ENCODE measurements around the gene HSPA12B.

The HSPA12B gene

GRCh38 chr20:3714092-3714491 is 18.4 kb upstream of the HSPA12B start:
- TF ChIP-seq SUZ12 (IDR thresholded peaks at IDR 0.05) (no peak), FOXM1 (IDR thresholded peaks at IDR 0.05; ENCODE audit: borderline replicate concordance) (no peak), FOXA1 (IDR thresholded peaks at IDR 0.05) (no peak), FOXK2 (IDR thresholded peaks at IDR 0.05) (no peak), SP1 (IDR thresholded peaks at IDR 0.05) (no peak), L3MBTL2 (conservative IDR thresholded peaks at IDR 0.05) (no peak), LEF1 (IDR thresholded peaks at IDR 0.05; ENCODE audit: borderline replicate concordance) (no peak), CTBP1 (IDR thresholded peaks at IDR 0.05; ENCODE audit: borderline replicate concordance) (no peak), ARNT (IDR thresholded peaks at IDR 0.05) (no peak), TARDBP (IDR thresholded peaks at IDR 0.05) (no peak), NFRKB (IDR thresholded peaks at IDR 0.05) (no peak), ELF4 (IDR thresholded peaks at IDR 0.05) (no peak), HDGF (IDR thresholded peaks at IDR 0.05; ENCODE audit: borderline replicate concordance) (no peak), ZNF384 (IDR thresholded peaks at IDR 0.05) (no peak), PKNOX1 (IDR thresholded peaks at IDR 0.05) (no peak)
- no peak for DNase-seq (ENCODE audit: extremely low spot score)
- CTCF ChIA-PET = interaction anchor here (0.5 kb wide), 1 partner anchor 541 kb away, joined by 5 read pairs; no protein-coding TSS in a partner anchor
- POLR2A ChIA-PET = no interaction called here

DNA sequence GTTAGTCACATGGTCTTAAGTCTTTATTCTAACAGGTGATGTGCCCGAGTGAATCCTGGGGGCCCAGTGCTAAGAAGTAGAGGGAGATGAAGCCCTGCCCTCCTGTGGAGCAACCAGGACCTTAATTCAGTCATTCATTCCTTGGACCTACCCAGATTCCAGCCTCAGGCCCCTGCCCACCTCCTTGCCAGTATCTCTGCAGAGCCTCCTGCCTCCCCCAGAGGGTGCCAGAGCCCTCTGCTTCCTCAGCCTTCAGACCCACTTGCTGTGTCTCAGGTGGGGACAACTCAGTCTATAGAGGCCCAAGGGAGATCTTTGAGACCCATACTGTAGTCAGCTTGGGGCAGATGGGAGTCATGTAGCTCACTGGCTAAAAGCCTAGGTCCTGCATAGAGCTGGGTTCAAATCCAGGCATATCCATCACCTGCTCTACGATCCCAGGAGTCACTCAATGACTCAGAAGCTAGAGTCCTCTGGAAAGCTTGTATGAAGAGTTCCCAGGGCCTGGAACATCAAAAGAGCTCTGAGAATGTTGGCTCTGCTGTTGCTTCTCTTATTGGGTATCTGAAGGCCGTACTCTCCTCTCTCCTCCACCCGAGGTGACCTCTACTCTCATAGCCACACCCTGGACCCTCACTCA is 16.2 kb upstream of the HSPA12B start:
- POLR2A ChIA-PET = interaction anchor here (1.0 to 1.1 kb wide), 2 partner anchors 21 to 51 kb away, joined by 3 read pairs; partner anchors contain the start of gene ADISSP
- CTCF ChIA-PET = interaction anchor here (0.5 to 1.9 kb wide), 12 partner anchors 9 to 641 kb away, joined by 3 to 10 read pairs (median 4); partner anchors contain the start of genes ADISSP and SPEF1
- DNase-seq (ENCODE audit: extremely low spot score) = peak; percentile 71
- no peak for TF ChIP-seq L3MBTL2 (conservative IDR thresholded peaks at IDR 0.05)
- TF ChIP-seq TARDBP (IDR thresholded peaks at IDR 0.05) = no peak
- TF ChIP-seq FOXK2 (IDR thresholded peaks at IDR 0.05) = no peak
- no peak for TF ChIP-seq SUZ12 (IDR thresholded peaks at IDR 0.05)
- no peak for TF ChIP-seq SP1 (IDR thresholded peaks at IDR 0.05)
- TF ChIP-seq ZNF384 (IDR thresholded peaks at IDR 0.05) = no peak
- TF ChIP-seq HDGF (IDR thresholded peaks at IDR 0.05; ENCODE audit: borderline replicate concordance) = no peak
- TF ChIP-seq LEF1 (IDR thresholded peaks at IDR 0.05; ENCODE audit: borderline replicate concordance) = no peak
- TF ChIP-seq ARNT (IDR thresholded peaks at IDR 0.05) = no peak
- TF ChIP-seq CTBP1 (IDR thresholded peaks at IDR 0.05; ENCODE audit: borderline replicate concordance) = no peak
- no peak for TF ChIP-seq BHLHE40 (IDR thresholded peaks at IDR 0.05; ENCODE audit: borderline replicate concordance)
- no peak for TF ChIP-seq ELF4 (IDR thresholded peaks at IDR 0.05)
- TF ChIP-seq FOXM1 (IDR thresholded peaks at IDR 0.05; ENCODE audit: borderline replicate concordance) = no peak
- TF ChIP-seq FOXA1 (IDR thresholded peaks at IDR 0.05) = no peak

GRCh38 chr20:3719046-3719445 is 13.4 kb upstream of the HSPA12B start:
- DNase-seq (ENCODE audit: extremely low spot score) = no peak
- ChIA-PET POLR2A (no interaction called here), CTCF (no interaction called here)
- TF ChIP-seq PKNOX1 (IDR thresholded peaks at IDR 0.05) = no peak
- TF ChIP-seq LEF1 (IDR thresholded peaks at IDR 0.05; ENCODE audit: borderline replicate concordance) = no peak
- no peak for TF ChIP-seq HDGF (IDR thresholded peaks at IDR 0.05; ENCODE audit: borderline replicate concordance)
- TF ChIP-seq L3MBTL2 (conservative IDR thresholded peaks at IDR 0.05) = no peak
- TF ChIP-seq SP1 (IDR thresholded peaks at IDR 0.05) = no peak
- no peak for TF ChIP-seq TARDBP (IDR thresholded peaks at IDR 0.05)
- TF ChIP-seq ZNF384 (IDR thresholded peaks at IDR 0.05) = no peak
- no peak for TF ChIP-seq NFRKB (IDR thresholded peaks at IDR 0.05)
- no peak for TF ChIP-seq FOXK2 (IDR thresholded peaks at IDR 0.05)
- TF ChIP-seq CTBP1 (IDR thresholded peaks at IDR 0.05; ENCODE audit: borderline replicate concordance) = no peak
- TF ChIP-seq SUZ12 (IDR thresholded peaks at IDR 0.05) = no peak
- no peak for TF ChIP-seq FOXA1 (IDR thresholded peaks at IDR 0.05)
- no peak for TF ChIP-seq ELF4 (IDR thresholded peaks at IDR 0.05)
- TF ChIP-seq BHLHE40 (IDR thresholded peaks at IDR 0.05; ENCODE audit: borderline replicate concordance) = no peak
- no peak for TF ChIP-seq FOXM1 (IDR thresholded peaks at IDR 0.05; ENCODE audit: borderline replicate concordance)
- TF ChIP-seq ARNT (IDR thresholded peaks at IDR 0.05) = no peak

DNA sequence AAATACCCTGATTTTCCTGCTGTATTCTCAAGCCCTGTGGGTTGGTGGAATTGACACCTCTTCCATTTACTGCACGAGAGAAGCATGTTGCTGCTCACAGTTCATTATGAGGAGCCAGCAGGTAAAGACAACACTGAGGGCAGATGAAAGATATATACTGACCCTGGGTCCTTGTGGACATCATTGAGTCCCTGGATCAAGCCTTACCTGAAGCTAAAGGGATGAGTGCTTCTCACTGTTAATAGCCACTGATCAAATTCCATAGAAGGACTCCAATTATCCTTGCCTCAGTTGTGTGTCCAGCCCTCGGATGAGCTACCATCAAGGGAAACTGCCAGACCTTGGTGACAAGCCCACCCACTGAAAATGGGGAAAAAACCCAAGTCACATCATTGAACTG is 12.4 kb upstream of the HSPA12B start:
- POLR2A ChIA-PET = interaction anchor here (1.0 kb wide), 1 partner anchor 48 kb away, joined by 3 read pairs; the partner anchor contains the start of gene ADISSP

GRCh38 chr20:3720626-3721025 is 11.9 kb upstream of the HSPA12B start:
- ChIA-PET POLR2A (interaction anchor here (1.0 kb wide), 1 partner anchor 47 kb away, joined by 3 read pairs; the partner anchor contains the start of gene ADISSP), CTCF (interaction anchor here (0.9 kb wide), 1 partner anchor 10 kb away, joined by 6 read pairs; no protein-coding TSS in a partner anchor)
- TF ChIP-seq TARDBP (IDR thresholded peaks at IDR 0.05) = no peak
- no peak for DNase-seq (ENCODE audit: extremely low spot score)

More for the DNA sequence above, 12.4 kb upstream of the HSPA12B start:
- DNase-seq (ENCODE audit: extremely low spot score) = no peak
- TF ChIP-seq HDGF (IDR thresholded peaks at IDR 0.05; ENCODE audit: borderline replicate concordance) (no peak), SP1 (IDR thresholded peaks at IDR 0.05) (no peak), LEF1 (IDR thresholded peaks at IDR 0.05; ENCODE audit: borderline replicate concordance) (no peak), ARNT (IDR thresholded peaks at IDR 0.05) (no peak), FOXK2 (IDR thresholded peaks at IDR 0.05) (no peak)
- CTCF ChIA-PET = interaction anchor here (0.9 kb wide), 1 partner anchor 10 kb away, joined by 6 read pairs; no protein-coding TSS in a partner anchor

DNA sequence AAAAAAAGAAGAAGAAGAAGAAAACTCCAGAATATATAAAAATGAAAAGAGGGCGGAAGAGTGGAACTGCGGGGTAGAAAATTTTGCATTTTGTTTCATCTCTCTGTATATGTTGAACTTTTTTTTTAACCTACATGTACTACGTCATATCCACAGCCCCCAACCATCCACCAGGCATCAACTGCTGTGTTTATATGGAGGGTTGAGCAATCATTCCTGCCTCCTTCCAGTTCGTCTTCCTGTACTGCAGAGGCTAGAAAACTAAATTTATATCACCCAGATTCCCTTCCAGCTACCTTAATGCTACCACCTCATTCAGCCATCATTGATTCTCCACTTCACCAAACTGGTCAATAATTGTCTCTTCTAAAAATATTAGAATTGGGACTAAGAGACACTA is 10.6 kb upstream of the HSPA12B start:
- CTCF ChIA-PET = interaction anchor here (0.7 to 0.8 kb wide), 3 partner anchors 12 to 1285 kb away, joined by 3 to 4 read pairs (median 3); no protein-coding TSS in a partner anchor
- POLR2A ChIA-PET = no interaction called here
- no peak for DNase-seq (ENCODE audit: extremely low spot score)

More for the DNA sequence above, 10.6 kb upstream of the HSPA12B start:
- no peak for TF ChIP-seq CTBP1 (IDR thresholded peaks at IDR 0.05; ENCODE audit: borderline replicate concordance)
- TF ChIP-seq ZNF384 (IDR thresholded peaks at IDR 0.05) = no peak
- no peak for TF ChIP-seq BHLHE40 (IDR thresholded peaks at IDR 0.05; ENCODE audit: borderline replicate concordance)
- TF ChIP-seq LEF1 (IDR thresholded peaks at IDR 0.05; ENCODE audit: borderline replicate concordance) = no peak
- TF ChIP-seq FOXA1 (IDR thresholded peaks at IDR 0.05) = no peak
- no peak for TF ChIP-seq SP1 (IDR thresholded peaks at IDR 0.05)
- no peak for TF ChIP-seq ELF4 (IDR thresholded peaks at IDR 0.05)
- no peak for TF ChIP-seq FOXM1 (IDR thresholded peaks at IDR 0.05; ENCODE audit: borderline replicate concordance)
- TF ChIP-seq L3MBTL2 (conservative IDR thresholded peaks at IDR 0.05) = no peak
- no peak for TF ChIP-seq NFRKB (IDR thresholded peaks at IDR 0.05)
- no peak for TF ChIP-seq FOXK2 (IDR thresholded peaks at IDR 0.05)
- TF ChIP-seq SUZ12 (IDR thresholded peaks at IDR 0.05) = no peak
- TF ChIP-seq ARNT (IDR thresholded peaks at IDR 0.05) = no peak
- no peak for TF ChIP-seq TARDBP (IDR thresholded peaks at IDR 0.05)
- no peak for TF ChIP-seq HDGF (IDR thresholded peaks at IDR 0.05; ENCODE audit: borderline replicate concordance)
- TF ChIP-seq PKNOX1 (IDR thresholded peaks at IDR 0.05) = no peak
